ENCODE results near the gene DCBLD2.

GRCh38 chr3:98869391-98869790 lies 32.1 kb downstream of the DCBLD2 start:
- no peak for TF ChIP-seq CTCF (IDR thresholded peaks at IDR 0.05)
- TF ChIP-seq POLR2A (IDR thresholded peaks at IDR 0.05), result no peak

Data from prostate gland (tissue), 2 donors.